HEK293 (cell line): ENCODE results near the gene SCFD1.

Source experiments
- CTCF ChIA-PET: fragments of 350-600 bp; formaldehyde crosslinking; extraction: SDS; loops from one replicate; lab custom pipeline; 2021; ENCODE audit warnings: antibody characterized with exemption; lab: Yijun Ruan, JAX
- POLR2A ChIA-PET: fragments of 300-600 bp; formaldehyde crosslinking; extraction: SDS; loops from one replicate; lab custom pipeline; 2020; ENCODE audit warnings: antibody characterized with exemption, inconsistent platforms; lab: Yijun Ruan, JAX
- H3K27ac ChIP-seq: fragments of 200-500 bp; sonication (Bioruptor generic); 2 replicates; pipeline ENCODE4 v1.5.1; 2014; ENCODE audit warnings: low read depth, low read length, control low read depth, inconsistent platforms; ENCODE audit errors: extremely low read depth
- H3K36me3 ChIP-seq, 2 experiments: fragments of 200-500 bp in 1 of 2; sonication (Bioruptor generic) in 1 of 2; 1 replicate in 1 of 2; 2 replicates in 1 of 2; pipeline ENCODE4 v1.5.1; 2014 to 2017; ENCODE audit warnings: inconsistent platforms in 2 of 2, low read length in 2 of 2; ENCODE audit not compliant: control insufficient read depth in 2 of 2, insufficient read depth in 1 of 2
- H3K4me1 ChIP-seq: fragments of 200-500 bp; sonication (Bioruptor generic); 2 replicates; pipeline ENCODE4 v1.5.1; 2014; ENCODE audit warnings: mild to moderate bottlenecking, low read length, inconsistent platforms; ENCODE audit not compliant: control insufficient read depth, insufficient read depth
- H3K4me3 ChIP-seq: 2 replicates; pipeline ENCODE4 v1.5.1; 2011; ENCODE audit warnings: low read depth, mild to moderate bottlenecking, control low read depth, low read length, moderate library complexity
- H3K9me3 ChIP-seq: fragments of 200-500 bp; sonication (Bioruptor generic); 2 replicates; pipeline ENCODE4 v1.5.1; 2014; ENCODE audit warnings: low read depth, low read length, inconsistent platforms; ENCODE audit not compliant: control insufficient read depth, insufficient read depth
- ELK4 ChIP-seq: IDR thresholded peaks from 2 replicates; pipeline ENCODE4 v1.6.1; 2011; ENCODE audit warnings: mild to moderate bottlenecking, low read depth, low read length, borderline replicate concordance
- GLIS1 ChIP-seq: fragments of 450-650 bp; formaldehyde crosslinking; IDR thresholded peaks from 2 replicates; pipeline ENCODE4 v1.5.1; 2016; ENCODE audit warnings: missing biosample characterization, missing genetic modification characterization
- GLIS2 ChIP-seq: fragments of 450-650 bp; formaldehyde crosslinking; IDR thresholded peaks from 2 replicates; pipeline ENCODE4 v1.5.1; 2016; ENCODE audit warnings: missing biosample characterization, missing genetic modification characterization
- HOXA7 ChIP-seq: sonication (generic); formaldehyde crosslinking; IDR thresholded peaks from 2 replicates; pipeline ENCODE4 v1.8.1; 2022; ENCODE audit warnings: missing genetic modification reagents, borderline replicate concordance
- IKZF3 ChIP-seq: fragments of 450-650 bp; IDR thresholded peaks from 2 replicates; pipeline ENCODE4 v1.5.0; 2018; ENCODE audit warnings: missing biosample characterization, mild to moderate bottlenecking, missing genetic modification characterization, moderate library complexity
- PRDM2 ChIP-seq: fragments of 450-650 bp; formaldehyde crosslinking; IDR thresholded peaks from 2 replicates; pipeline ENCODE4 v1.5.1; 2016; ENCODE audit warnings: missing biosample characterization, missing genetic modification characterization, borderline replicate concordance
- REPIN1 ChIP-seq: fragments of 450-650 bp; formaldehyde crosslinking; IDR thresholded peaks from 2 replicates; pipeline ENCODE4 v1.5.1; 2017; ENCODE audit warnings: missing biosample characterization, missing genetic modification characterization, low read depth
- SALL2 ChIP-seq: fragments of 450-650 bp; formaldehyde crosslinking; IDR thresholded peaks from 2 replicates; pipeline ENCODE4 v1.5.0; 2017; ENCODE audit warnings: missing biosample characterization, mild to moderate bottlenecking, missing genetic modification characterization, borderline replicate concordance
- ZBTB6 ChIP-seq: fragments of 450-650 bp; formaldehyde crosslinking; IDR thresholded peaks from 2 replicates; pipeline ENCODE4 v1.5.1; 2017; ENCODE audit warnings: missing biosample characterization, missing genetic modification characterization
- ZNF155 ChIP-seq: fragments of 450-650 bp; formaldehyde crosslinking; IDR thresholded peaks from 2 replicates; pipeline ENCODE4 v1.5.1; 2016; ENCODE audit warnings: missing biosample characterization, missing genetic modification characterization
- ZNF211 ChIP-seq: fragments of 450-650 bp; formaldehyde crosslinking; IDR thresholded peaks from 2 replicates; pipeline ENCODE4 v1.5.1; 2016; ENCODE audit warnings: low read depth, missing biosample characterization, missing genetic modification characterization
- ZNF311 ChIP-seq: fragments of 450-650 bp; formaldehyde crosslinking; IDR thresholded peaks from 2 replicates; pipeline ENCODE4 v1.5.1; 2017; ENCODE audit warnings: missing biosample characterization, missing genetic modification characterization, borderline replicate concordance
- ZNF48 ChIP-seq: fragments of 450-650 bp; formaldehyde crosslinking; IDR thresholded peaks from 2 replicates; pipeline ENCODE4 v1.5.1; 2016; ENCODE audit warnings: missing biosample characterization, missing genetic modification characterization
- ZNF521 ChIP-seq: fragments of 450-650 bp; formaldehyde crosslinking; IDR thresholded peaks from 2 replicates; pipeline ENCODE4 v1.5.1; 2017; ENCODE audit warnings: missing biosample characterization, mild to moderate bottlenecking, missing genetic modification characterization
- ZNF530 ChIP-seq: fragments of 450-650 bp; formaldehyde crosslinking; IDR thresholded peaks from 2 replicates; pipeline ENCODE4 v1.5.1; 2016; ENCODE audit warnings: low read depth, missing biosample characterization, missing genetic modification characterization
- ZNF544 ChIP-seq: fragments of 450-650 bp; formaldehyde crosslinking; IDR thresholded peaks from 2 replicates; pipeline ENCODE4 v1.5.0; 2017; ENCODE audit warnings: missing biosample characterization, missing genetic modification characterization
- ZNF555 ChIP-seq: fragments of 450-650 bp; formaldehyde crosslinking; conservative IDR thresholded peaks from 2 replicates; pipeline ENCODE4 v1.5.1; 2017; ENCODE audit warnings: missing biosample characterization, mild to moderate bottlenecking, missing genetic modification characterization, inconsistent platforms
- ZNF658 ChIP-seq: fragments of 450-650 bp; formaldehyde crosslinking; IDR thresholded peaks from 2 replicates; pipeline ENCODE4; 2016; ENCODE audit warnings: missing biosample characterization, missing genetic modification characterization
- ZNF704 ChIP-seq: fragments of 450-650 bp; formaldehyde crosslinking; IDR thresholded peaks from 2 replicates; pipeline ENCODE4 v1.5.1; 2016; ENCODE audit warnings: missing biosample characterization, missing genetic modification characterization

Gene SCFD1

GRCh38 chr14:30754778-30755177 lies 132.7 kb downstream of the SCFD1 start (continued):
- TF ChIP-seq GLIS1 (no peak), ZBTB6 (tag by site-specific recombination) (no peak), ELK4 (no peak), ZNF555 (tag by site-specific recombination) (no peak)

- ChIA-PET POLR2A (no interaction called here), CTCF (no interaction called here)
- Histone ChIP-seq H3K36me3 (no peaks in the 10 kb centered on the region), H3K4me3 (no peak overlapping the region), H3K27ac (no peak overlapping the region), H3K4me1 (no peaks in the 10 kb centered on the region), H3K9me3 (no peaks in the 10 kb centered on the region)
- TF ChIP-seq ZNF48 (tag by site-specific recombination): no peak
- no peak for TF ChIP-seq PRDM2
- no peak for TF ChIP-seq ZNF544 (tag by site-specific recombination)
- no peak for TF ChIP-seq IKZF3 (tag by site-specific recombination)
- TF ChIP-seq ZNF311 (tag by site-specific recombination): no peak
- TF ChIP-seq ZNF155 (tag by site-specific recombination): no peak
- no peak for TF ChIP-seq ZNF521
- no peak for TF ChIP-seq GLIS2 (tag by site-specific recombination)
These were observed 134.5 kb downstream of the SCFD1 start for GRCh38 chr14:30756594-30756993.

- H3K9me3 ChIP-seq: no peaks in the 10 kb centered on the region
- TF ChIP-seq REPIN1: no peak
- TF ChIP-seq ZNF211 (tag by site-specific recombination): no peak
- no peak for TF ChIP-seq ZNF530 (tag by site-specific recombination)
- TF ChIP-seq ZNF658 (tag by site-specific recombination): no peak
- TF ChIP-seq SALL2: no peak
- TF ChIP-seq ZNF704: no peak
- TF ChIP-seq HOXA7 (CRISPR knock-in tag): no peak
- POLR2A ChIA-PET: no interaction called here
- H3K36me3 ChIP-seq: no peaks in the 10 kb centered on the region
- H3K4me1 ChIP-seq: no peaks in the 10 kb centered on the region
- CTCF ChIA-PET: no interaction called here
- no peak overlapping the region for H3K27ac ChIP-seq
- no peak overlapping the region for H3K4me3 ChIP-seq
These were observed 135.0 kb downstream of the SCFD1 start for GRCh38 chr14:30757082-30757481.
